Breast epithelium (tissue), 4 donors: ENCODE measurements around the gene MLYCD. TPM values are rescaled to one million over a fixed set of nuclear protein-coding genes. Genes with fewer than 3 reads are reported as not detected.

Experiments
- DNase-seq, 2 donors: peaks; one replicate each; pipeline ENCODE4 v3.0.0-alpha.2; 2019; ENCODE audit warnings: low spot score in 2 of 2
- H3K27ac ChIP-seq, 2 donors: fragments of 200-600 bp; sonication (generic) in 1 of 2; one replicate each; pipeline ENCODE4 v1.5.1; 2016 to 2019; ENCODE audit warnings: mild to moderate bottlenecking in 1 of 2
- H3K27me3 ChIP-seq, 2 donors: fragments of 200-600 bp; sonication (generic) in 1 of 2; one replicate each; pipeline versions ENCODE4 v1.5.1 to v1.6.0; 2017 to 2019; ENCODE audit warnings: control low read depth in 1 of 2, mild to moderate bottlenecking in 1 of 2
- H3K36me3 ChIP-seq: fragments of 200-600 bp; one replicate; pipeline ENCODE4 v1.5.1; 2019
- H3K4me1 ChIP-seq, 2 donors: fragments of 200-600 bp; sonication (generic); one replicate each; pipeline ENCODE4 v1.5.1; 2016 to 2019; ENCODE audit warnings: control low read depth in 1 of 2
- H3K4me3 ChIP-seq, 3 donors: fragments of 200-600 bp; sonication (generic); 1 replicate in 2 of 3; 2 replicates in 1 of 3; pipeline ENCODE4 v1.5.1; 2016 to 2019; ENCODE audit warnings: mild to moderate bottlenecking in 3 of 3, moderate library complexity in 2 of 3
- H3K9me3 ChIP-seq, 2 donors: fragments of 200-600 bp; sonication (generic) in 1 of 2; one replicate each; pipeline ENCODE4 v1.5.1; 2016 to 2019; ENCODE audit warnings: control low read depth in 1 of 2
- POLR2A ChIP-seq: fragments of 450-650 bp; IDR thresholded peaks from one replicate; pipeline ENCODE4 v1.6.1; 2016; ENCODE audit warnings: antibody characterized with exemption, mild to moderate bottlenecking, moderate library complexity
- POLR2AphosphoS5 ChIP-seq, 3 donors: sonication (generic); formaldehyde crosslinking; IDR thresholded peaks; one replicate each; pipeline ENCODE4 v1.6.1; 2017; ENCODE audit warnings: antibody characterized with exemption in 3 of 3
- intact Hi-C: fragments of 100-400 bp; cut with DNase I; formaldehyde crosslinking; loops from one replicate; pipeline ENCODE4 v1.15.1; 2023; ENCODE audit warnings: low total_unique reads
- total RNA-seq, 3 donors: library from RNA; depleted of rRNA; stranded (reverse); fragments of >200 nt; gene quantifications; one replicate each; pipeline ENCODE4 v1.1.0, GENCODE V29; 2016
- TF ChIP-seq, protein P1 (sequence below), 3 donors: fragments of 450-650 bp; IDR thresholded peaks; one replicate each; pipeline ENCODE4 v1.5.1; 2016 to 2017; ENCODE audit warnings: antibody characterized with exemption in 3 of 3, mild to moderate bottlenecking in 3 of 3, moderate library complexity in 3 of 3

Gene MLYCD
- total RNA-seq, 3 donors from 2014 or later = 9.5 to 17.0 (median 12.1) TPM

DNA sequence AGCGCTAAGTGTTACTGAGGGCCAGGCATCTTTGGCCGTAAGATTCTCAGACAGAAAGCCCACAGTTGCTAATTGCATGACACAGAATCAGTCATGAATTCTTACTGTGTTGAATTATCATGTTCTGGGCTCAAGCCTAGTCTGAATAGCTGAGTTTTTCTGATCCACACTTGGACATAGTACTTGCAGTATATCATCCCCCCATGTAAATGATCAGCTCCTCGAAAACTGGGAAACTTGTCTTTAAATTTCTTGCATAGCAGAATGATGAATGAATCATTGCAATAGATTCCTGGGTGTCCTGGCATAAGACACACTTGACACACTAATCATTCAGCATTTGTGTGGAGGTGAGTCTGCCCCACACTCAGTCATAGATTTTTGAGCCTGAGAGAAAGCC lies 2.2 kb downstream of the MLYCD start:
- no peak for DNase-seq
- H3K27ac ChIP-seq = no peak overlapping the region
- H3K9me3 ChIP-seq = no peaks in the 10 kb centered on the region
- H3K4me1 ChIP-seq = no peaks in the 10 kb centered on the region
- no peak overlapping the region for H3K4me3 ChIP-seq
- no peaks in the 10 kb centered on the region for H3K27me3 ChIP-seq
- H3K36me3 ChIP-seq = no peaks in the 10 kb centered on the region
- TF ChIP-seq POLR2AphosphoS5 (IDR thresholded peaks at IDR 0.05) (no peak), POLR2A (no peak)
- TF ChIP-seq, protein P1, sequence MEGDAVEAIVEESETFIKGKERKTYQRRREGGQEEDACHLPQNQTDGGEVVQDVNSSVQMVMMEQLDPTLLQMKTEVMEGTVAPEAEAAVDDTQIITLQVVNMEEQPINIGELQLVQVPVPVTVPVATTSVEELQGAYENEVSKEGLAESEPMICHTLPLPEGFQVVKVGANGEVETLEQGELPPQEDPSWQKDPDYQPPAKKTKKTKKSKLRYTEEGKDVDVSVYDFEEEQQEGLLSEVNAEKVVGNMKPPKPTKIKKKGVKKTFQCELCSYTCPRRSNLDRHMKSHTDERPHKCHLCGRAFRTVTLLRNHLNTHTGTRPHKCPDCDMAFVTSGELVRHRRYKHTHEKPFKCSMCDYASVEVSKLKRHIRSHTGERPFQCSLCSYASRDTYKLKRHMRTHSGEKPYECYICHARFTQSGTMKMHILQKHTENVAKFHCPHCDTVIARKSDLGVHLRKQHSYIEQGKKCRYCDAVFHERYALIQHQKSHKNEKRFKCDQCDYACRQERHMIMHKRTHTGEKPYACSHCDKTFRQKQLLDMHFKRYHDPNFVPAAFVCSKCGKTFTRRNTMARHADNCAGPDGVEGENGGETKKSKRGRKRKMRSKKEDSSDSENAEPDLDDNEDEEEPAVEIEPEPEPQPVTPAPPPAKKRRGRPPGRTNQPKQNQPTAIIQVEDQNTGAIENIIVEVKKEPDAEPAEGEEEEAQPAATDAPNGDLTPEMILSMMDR (IDR thresholded peaks at IDR 0.05) = no peak
- intact Hi-C loops = no loop called here

DNA sequence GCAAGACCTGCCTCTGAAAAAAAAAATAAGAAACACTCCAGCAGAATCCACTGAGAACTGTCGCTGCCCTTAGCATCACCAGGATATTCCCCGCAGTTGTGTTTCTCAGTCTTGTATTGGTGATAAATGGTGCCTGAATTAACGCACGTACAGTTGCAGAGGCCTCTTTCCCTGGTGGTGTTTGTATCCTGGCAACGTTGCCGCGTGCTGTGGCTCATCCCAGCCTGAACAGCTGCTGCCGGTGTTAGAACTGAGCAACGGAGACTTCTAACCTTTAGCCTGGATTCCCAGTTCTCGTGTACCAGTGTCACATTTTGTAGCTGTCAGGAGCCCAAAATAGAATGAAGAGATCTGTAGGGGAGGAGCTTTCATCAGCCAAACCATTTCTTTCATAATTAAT lies 4.8 kb downstream of the MLYCD start:
- Histone ChIP-seq H3K4me3 (no peak overlapping the region), H3K36me3 (no peaks in the 10 kb centered on the region), H3K4me1 (no peaks in the 10 kb centered on the region), H3K27ac (no peak overlapping the region), H3K27me3 (no peaks in the 10 kb centered on the region), H3K9me3 (no peaks in the 10 kb centered on the region)
- TF ChIP-seq, protein P1 (IDR thresholded peaks at IDR 0.05) = no peak
- TF ChIP-seq POLR2A = no peak
- TF ChIP-seq POLR2AphosphoS5 (IDR thresholded peaks at IDR 0.05) = no peak
- no peak for DNase-seq
- intact Hi-C loops = no loop called here

DNA sequence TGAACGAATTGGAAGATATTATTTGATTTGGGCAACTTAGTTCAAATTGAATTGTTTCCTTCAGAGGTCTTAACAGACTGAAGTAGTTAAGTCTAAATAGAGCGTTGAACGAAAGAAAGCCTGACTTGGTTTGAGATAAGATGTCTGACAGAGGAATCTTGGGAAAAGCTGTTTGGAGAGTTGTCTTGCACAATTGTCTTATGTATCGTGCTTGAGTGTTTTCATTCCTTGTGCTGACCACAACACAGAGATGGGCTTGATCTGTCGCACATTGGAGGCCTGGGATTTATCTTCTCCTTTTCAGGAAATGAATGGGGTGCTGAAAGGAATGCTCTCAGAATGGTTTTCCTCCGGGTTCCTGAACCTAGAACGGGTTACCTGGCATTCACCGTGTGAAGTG lies 7.8 kb downstream of the MLYCD start:
- H3K36me3 ChIP-seq = no peaks in the 10 kb centered on the region
- TF ChIP-seq POLR2A = no peak
- TF ChIP-seq, protein P1 (IDR thresholded peaks at IDR 0.05) = no peak
- no peak for TF ChIP-seq POLR2AphosphoS5 (IDR thresholded peaks at IDR 0.05)

DNA sequence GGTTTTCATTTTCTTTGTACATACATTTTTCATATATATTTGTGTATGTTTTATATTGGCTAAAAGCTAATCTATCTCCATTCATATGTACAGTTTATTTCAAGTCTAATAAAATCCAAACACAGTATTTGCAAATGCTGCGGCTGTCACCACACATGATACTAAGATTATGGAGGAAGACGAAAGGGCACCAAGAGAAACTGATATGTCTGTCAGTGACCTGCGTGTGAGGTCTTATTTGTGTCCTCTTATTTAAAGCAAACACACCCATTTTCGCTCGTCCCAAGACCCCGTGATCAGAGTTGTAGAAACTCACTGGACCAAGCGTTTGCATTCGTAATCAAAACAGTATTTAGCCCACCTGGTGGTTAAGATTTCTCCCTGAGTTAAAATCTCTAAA lies 8.2 kb downstream of the MLYCD start:
- no peak overlapping the region for H3K27ac ChIP-seq
- no peaks in the 10 kb centered on the region for H3K9me3 ChIP-seq
- no peak overlapping the region for H3K4me3 ChIP-seq
- no peaks in the 10 kb centered on the region for H3K36me3 ChIP-seq
- no peaks in the 10 kb centered on the region for H3K4me1 ChIP-seq
- no peak for DNase-seq
- TF ChIP-seq POLR2AphosphoS5 (IDR thresholded peaks at IDR 0.05) = no peak
- TF ChIP-seq POLR2A = no peak
- TF ChIP-seq, protein P1 (IDR thresholded peaks at IDR 0.05) = no peak
- intact Hi-C loops = no loop called here
- H3K27me3 ChIP-seq = no peaks in the 10 kb centered on the region

More for the DNA sequence above, 7.8 kb downstream of the MLYCD start:
- H3K4me1 ChIP-seq = no peaks in the 10 kb centered on the region
- H3K27ac ChIP-seq = no peak overlapping the region
- intact Hi-C loops = no loop called here
- no peaks in the 10 kb centered on the region for H3K9me3 ChIP-seq
- no peak overlapping the region for H3K4me3 ChIP-seq
- H3K27me3 ChIP-seq = no peaks in the 10 kb centered on the region
- no peak for DNase-seq

DNA sequence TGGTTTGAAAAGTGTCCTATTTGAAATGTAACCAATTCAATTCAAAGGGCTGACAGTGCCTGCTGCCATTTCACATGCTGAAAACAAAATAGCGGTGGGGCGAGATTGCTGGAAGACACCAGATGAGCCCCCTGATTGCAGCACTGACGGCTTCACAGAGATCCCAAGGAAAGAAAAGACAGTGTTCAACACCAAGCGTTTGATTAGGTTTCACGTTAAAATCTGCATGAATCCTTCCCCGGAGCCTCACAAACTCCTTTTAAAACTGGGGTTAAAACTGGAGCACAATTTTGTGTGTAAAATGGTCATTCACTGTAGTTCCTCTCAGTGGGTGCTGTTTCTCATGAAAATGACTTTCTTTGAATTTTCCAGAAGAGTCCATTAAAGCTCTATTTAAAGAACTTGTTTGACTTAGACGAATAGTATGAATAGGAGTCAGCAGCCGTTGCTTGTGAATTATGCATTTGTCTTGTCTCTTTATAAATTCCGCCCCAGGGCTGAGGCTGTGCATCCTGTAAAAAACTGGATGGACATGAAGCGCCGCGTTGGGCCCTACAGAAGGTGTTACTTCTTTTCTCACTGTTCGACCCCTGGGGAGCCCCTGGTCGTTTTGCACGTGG lies 8.8 kb downstream of the MLYCD start:
- TF ChIP-seq POLR2A = no peak
- no peak for TF ChIP-seq POLR2AphosphoS5 (IDR thresholded peaks at IDR 0.05)
- TF ChIP-seq, protein P1 (IDR thresholded peaks at IDR 0.05) = no peak
- Histone ChIP-seq H3K4me3 (no peak overlapping the region), H3K9me3 (no peaks in the 10 kb centered on the region), H3K27me3 (no peaks in the 10 kb centered on the region), H3K36me3 (no peaks in the 10 kb centered on the region), H3K4me1 (no peaks in the 10 kb centered on the region), H3K27ac (no peak overlapping the region)
- no peak for DNase-seq
- intact Hi-C loops = no loop called here
